HG03342 (cell line): ENCODE data around the gene JMJD4.

Experiments used
- ATAC-seq: cut with Tn5 transposase; IDR thresholded peaks from one replicate; pipeline ENCODE4 v1.9.1; 2021; ENCODE audit warnings: mild to moderate bottlenecking, moderate library complexity; ENCODE audit not compliant: unreplicated experiment

JMJD4 gene

GRCh38 chr1:227734856-227735538, at the start of gene JMJD4, which contains the start of gene SNAP47:
JMJD4 (minus strand) TSS chr1:227735302; CDS start chr1:227735273, 29 bp downstream.
SNAP47 (plus strand) TSS chr1:227735435; CDS start chr1:227747737, 12,302 bp downstream.
- peak; percentile 93 for ATAC-seq

GRCh38 chr1:227782226-227782625, 47.1 kb upstream of the JMJD4 start:
- no peak for ATAC-seq

- no peak for ATAC-seq
Measured at GRCh38 chr1:227781314-227781930, 46.3 kb upstream of the JMJD4 start.

- no peak for ATAC-seq
Measured at GRCh38 chr1:227780101-227781044, 45.3 kb upstream of the JMJD4 start.

GRCh38 chr1:227779685-227780084, 44.6 kb upstream of the JMJD4 start:
- ATAC-seq: no peak

- ATAC-seq: no peak
Measured at GRCh38 chr1:227779021-227779441, 43.9 kb upstream of the JMJD4 start.

- ATAC-seq: no peak
Measured at GRCh38 chr1:227778401-227778947, 43.4 kb upstream of the JMJD4 start.

- ATAC-seq: no peak
Measured at GRCh38 chr1:227777646-227778045, 42.5 kb upstream of the JMJD4 start.

GRCh38 chr1:227777156-227777555, 42.1 kb upstream of the JMJD4 start:
- ATAC-seq: no peak

- no peak for ATAC-seq
Measured at GRCh38 chr1:227776331-227776771, 41.2 kb upstream of the JMJD4 start.

- ATAC-seq: no peak
Measured at GRCh38 chr1:227775841-227776240, 40.7 kb upstream of the JMJD4 start.

GRCh38 chr1:227774821-227775661, 39.9 kb upstream of the JMJD4 start:
- ATAC-seq: no peak

GRCh38 chr1:227774051-227774731, 39.1 kb upstream of the JMJD4 start:
- ATAC-seq: no peak

- ATAC-seq: no peak
Measured at GRCh38 chr1:227773558-227773957, 38.5 kb upstream of the JMJD4 start.

- no peak for ATAC-seq
Measured at GRCh38 chr1:227771771-227772170, 36.7 kb upstream of the JMJD4 start.

- ATAC-seq: no peak
Measured at GRCh38 chr1:227771326-227771725, 36.2 kb upstream of the JMJD4 start.

GRCh38 chr1:227770812-227771211, 35.7 kb upstream of the JMJD4 start:
- no peak for ATAC-seq

GRCh38 chr1:227769936-227770494, 34.9 kb upstream of the JMJD4 start:
- no peak for ATAC-seq
